Thymus (tissue), 11 donors: ENCODE data around the gene SYNGR4. TPM values are rescaled to one million over a fixed set of nuclear protein-coding genes. Genes with fewer than 3 reads are reported as not detected.

Experiments used
- DNase-seq, 9 donors: peaks; one replicate each; pipeline ENCODE4 v3.0.0-alpha.2; 2013; ENCODE audit warnings: low spot score in 9 of 9, low read depth in 6 of 9, missing footprints in 1 of 9
- H3K27ac ChIP-seq, 2 donors: one replicate each; pipeline ENCODE4 v1.5.1; 2013; ENCODE audit warnings: control low read depth in 1 of 2, low read depth in 1 of 2, low read length in 1 of 2, mild to moderate bottlenecking in 1 of 2, moderate library complexity in 1 of 2
- H3K27me3 ChIP-seq, 2 donors: one replicate each; pipeline ENCODE4 v1.5.1; 2013; ENCODE audit warnings: low read length in 1 of 2; ENCODE audit not compliant: control insufficient read depth in 2 of 2, insufficient read depth in 1 of 2
- H3K36me3 ChIP-seq, 2 donors: one replicate each; pipeline ENCODE4 v1.5.1; 2013; ENCODE audit warnings: low read length in 1 of 2, mild to moderate bottlenecking in 1 of 2, moderate library complexity in 1 of 2; ENCODE audit not compliant: control insufficient read depth in 2 of 2, insufficient read depth in 2 of 2
- H3K4me1 ChIP-seq, 2 donors: one replicate each; pipeline ENCODE4 v1.5.1; 2013; ENCODE audit warnings: low read length in 2 of 2; ENCODE audit not compliant: control insufficient read depth in 2 of 2, insufficient read depth in 2 of 2
- H3K4me3 ChIP-seq, 2 donors: one replicate each; pipeline ENCODE4 v1.5.1; 2013; ENCODE audit warnings: low read length in 2 of 2, control low read depth in 1 of 2, mild to moderate bottlenecking in 1 of 2
- H3K9me3 ChIP-seq, 2 donors: one replicate each; pipeline ENCODE4 v1.5.1; 2013; ENCODE audit warnings: low read length in 1 of 2, mild to moderate bottlenecking in 1 of 2; ENCODE audit not compliant: control insufficient read depth in 2 of 2, insufficient read depth in 1 of 2
- WGBS: extraction: QIAGEN DNeasy Blood & Tissue Kit; methylation state at CpG from one replicate; pipeline ENCODE4 v1.1.7; 2013; 5-methylcytosine and 5-hydroxymethylcytosine counted together
- polyA plus RNA-seq: library from polyadenylated mRNA; stranded (reverse); fragments of 200-250 nt; gene quantifications from one replicate; pipeline ENCODE4 v1.2.3, GENCODE V29; 2013
- total RNA-seq: library from RNA; stranded (reverse); fragments of 120-200 nt; gene quantifications from one replicate; pipeline ENCODE4 v1.2.4, GENCODE V29; 2013
- donor health status: healthy.

SYNGR4 gene
- total and polyA plus RNA-seq, 2 donors: 0.11 TPM; not detected in 1

GRCh38 chr19:48338802-48339503 is 25.2 kb upstream of the SYNGR4 start:
- WGBS: over 99% methylated on average over 14 of the region's 14 CpGs
- H3K36me3 ChIP-seq: peaks cover 3 to 28% of the 10 kb centered on the region in 2 donors
- no peak for DNase-seq

DNA sequence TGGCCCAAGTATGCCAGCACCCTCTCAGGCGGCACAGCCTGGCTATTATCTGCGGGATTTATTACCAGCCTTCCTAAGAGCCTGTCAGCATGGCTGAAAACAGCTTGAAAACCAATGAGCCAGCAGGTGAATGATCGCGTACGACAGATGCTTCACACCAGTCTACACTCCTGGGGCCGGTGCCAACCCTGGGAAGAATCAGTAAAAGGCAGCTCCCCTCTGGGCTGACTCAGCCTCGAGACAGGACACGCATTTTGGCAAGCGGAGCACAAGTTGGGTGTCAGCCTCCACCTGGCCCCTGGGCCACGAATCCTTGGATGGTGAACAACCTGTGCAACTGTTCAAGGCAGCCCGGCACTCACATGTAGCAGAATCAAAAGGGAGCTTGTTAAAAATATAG is 23.2 kb upstream of the SYNGR4 start:
- Histone ChIP-seq H3K27me3 (no peaks in the 10 kb centered on the region), H3K36me3 (peaks cover 3 to 35% of the 10 kb centered on the region in 2 donors), H3K27ac (no peak overlapping the region), H3K4me1 (no peaks in the 10 kb centered on the region), H3K4me3 (no peak overlapping the region), H3K9me3 (no peaks in the 10 kb centered on the region)
- no peak for DNase-seq
- 93% methylated on average over 11 of the region's 11 CpGs for WGBS

More at GRCh38 chr19:48338802-48339503, 25.2 kb upstream of the SYNGR4 start:
- no peaks in the 10 kb centered on the region for H3K9me3 ChIP-seq
- H3K4me1 ChIP-seq: peaks cover 4 to 8% of the 10 kb centered on the region in 2 donors
- H3K27ac ChIP-seq: no peak overlapping the region
- H3K27me3 ChIP-seq: no peaks in the 10 kb centered on the region
- no peak overlapping the region for H3K4me3 ChIP-seq

DNA sequence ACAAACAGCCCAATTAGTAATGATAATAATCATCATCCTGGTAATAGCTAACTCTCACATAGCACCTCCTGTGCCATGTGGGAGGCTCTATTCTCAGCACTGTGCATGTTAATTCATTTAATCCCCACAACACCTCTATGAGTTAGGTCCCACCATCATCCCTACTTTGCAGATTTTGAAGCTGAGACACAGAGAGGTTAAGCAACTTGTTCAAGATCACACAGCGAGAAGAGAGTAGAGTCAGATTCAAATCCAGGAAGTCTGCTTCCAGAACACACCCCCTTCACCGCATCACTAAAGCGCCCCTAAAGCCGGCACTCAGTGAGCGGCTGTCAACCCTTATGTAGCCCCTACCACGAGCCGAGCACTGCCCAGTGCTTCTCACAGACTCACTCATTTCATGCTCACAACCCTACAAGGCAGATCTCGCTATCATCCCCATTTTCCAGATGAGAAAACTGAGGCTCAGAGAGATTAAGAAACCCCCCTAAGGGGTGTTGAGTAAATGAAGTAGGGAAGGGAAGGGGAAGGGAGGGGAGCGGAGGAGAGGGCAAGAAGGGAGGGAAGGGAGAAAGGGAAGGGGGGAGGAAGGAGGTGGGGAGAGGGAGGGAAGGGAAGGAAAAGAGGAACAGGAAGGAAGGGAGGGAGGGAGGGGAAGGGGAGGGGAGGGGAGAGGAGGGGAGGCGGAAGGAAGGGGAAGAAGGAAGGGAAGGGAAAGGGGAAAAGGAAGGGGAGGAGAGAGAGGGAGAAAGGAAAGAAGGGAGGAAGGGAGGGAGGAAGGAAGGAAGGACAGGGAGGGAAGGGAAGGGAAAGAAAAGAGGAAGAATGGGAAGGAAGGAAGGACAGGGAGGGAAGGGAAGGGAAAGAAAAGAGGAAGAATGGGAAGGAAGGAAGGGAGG is 22.4 kb upstream of the SYNGR4 start:
- DNase-seq: no peak
- Histone ChIP-seq H3K4me1 (no peaks in the 10 kb centered on the region), H3K36me3 (peaks cover 3 to 35% of the 10 kb centered on the region in 2 donors), H3K27ac (no peak overlapping the region), H3K27me3 (no peaks in the 10 kb centered on the region), H3K4me3 (no peak overlapping the region), H3K9me3 (no peaks in the 10 kb centered on the region)
- 98% methylated on average over 10 of the region's 10 CpGs for WGBS

- Histone ChIP-seq H3K27me3 (no peaks in the 10 kb centered on the region), H3K36me3 (peaks cover 3 to 41% of the 10 kb centered on the region in 2 donors), H3K4me3 (no peak overlapping the region), H3K9me3 (no peaks in the 10 kb centered on the region), H3K27ac (no peak overlapping the region), H3K4me1 (no peaks in the 10 kb centered on the region)
- DNase-seq: no peak
- WGBS: 97% methylated on average over 20 of the region's 20 CpGs
Measured at GRCh38 chr19:48342414-48342738, 21.8 kb upstream of the SYNGR4 start.

DNA sequence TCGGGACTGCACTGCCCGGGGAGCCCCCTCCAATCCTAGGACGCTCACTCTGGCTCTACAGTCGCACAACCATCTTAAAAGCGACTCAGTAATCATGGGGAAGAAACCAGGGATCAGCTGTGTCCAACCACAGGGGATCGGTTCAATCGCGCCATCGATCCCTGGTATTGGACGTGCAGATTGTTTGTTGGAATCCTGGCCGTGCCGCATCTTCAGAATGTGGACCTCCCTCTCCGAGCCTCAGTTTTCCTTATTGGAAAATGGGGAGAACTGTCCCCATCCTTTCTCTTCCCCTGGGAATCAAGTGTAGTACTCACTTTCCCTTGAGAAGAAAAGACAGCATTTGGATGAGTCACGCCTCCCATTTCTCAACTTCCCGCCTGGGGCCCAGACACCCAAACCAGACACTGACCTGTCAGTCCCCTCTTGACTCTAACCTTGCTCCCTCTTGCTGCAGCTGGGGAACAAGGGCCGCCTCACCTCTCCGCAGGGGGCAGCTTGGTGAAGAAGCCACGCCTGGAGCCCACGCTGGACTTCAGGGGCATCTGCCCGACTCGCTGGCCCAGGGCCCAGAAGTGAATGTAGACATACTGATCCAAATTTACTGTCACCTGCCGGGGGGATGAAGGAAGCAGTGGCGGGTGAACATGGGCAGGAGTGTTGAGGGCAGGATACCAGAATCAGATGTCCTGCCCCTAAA is 21.2 kb upstream of the SYNGR4 start:
- WGBS: 98% methylated on average over 23 of the region's 23 CpGs
- no peaks in the 10 kb centered on the region for H3K27me3 ChIP-seq
- no peak overlapping the region for H3K4me3 ChIP-seq
- no peaks in the 10 kb centered on the region for H3K4me1 ChIP-seq
- DNase-seq: no peak
- no peaks in the 10 kb centered on the region for H3K9me3 ChIP-seq
- no peak overlapping the region for H3K27ac ChIP-seq
- peaks cover 3 to 46% of the 10 kb centered on the region in 2 donors for H3K36me3 ChIP-seq

DNA sequence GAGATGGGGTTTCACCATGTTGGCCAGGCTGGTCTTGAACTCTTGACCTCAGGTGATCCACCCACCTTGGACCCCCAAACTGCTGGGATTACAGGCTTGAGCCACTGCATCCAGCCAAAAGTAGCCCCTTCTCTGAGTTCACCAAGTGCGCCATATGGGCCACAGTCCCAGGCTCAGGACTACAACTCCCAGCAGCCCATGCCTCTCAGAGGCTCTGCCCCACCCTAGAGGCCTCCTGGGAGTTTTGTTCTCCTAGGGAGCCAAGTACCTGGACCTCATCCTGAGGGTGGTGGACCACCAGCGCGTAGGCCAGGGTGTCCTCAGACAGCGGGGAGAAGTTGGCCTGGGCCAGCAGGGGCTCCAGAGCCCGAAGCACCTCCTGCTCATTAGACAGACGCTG is 19.3 kb upstream of the SYNGR4 start:
- Histone ChIP-seq H3K4me1 (no peaks in the 10 kb centered on the region), H3K36me3 (peaks cover 3 to 43% of the 10 kb centered on the region in 2 donors), H3K27me3 (no peaks in the 10 kb centered on the region), H3K27ac (no peak overlapping the region), H3K9me3 (no peaks in the 10 kb centered on the region), H3K4me3 (no peak overlapping the region)
- DNase-seq: no peak
- WGBS: 98% methylated on average over 6 of the region's 6 CpGs

DNA sequence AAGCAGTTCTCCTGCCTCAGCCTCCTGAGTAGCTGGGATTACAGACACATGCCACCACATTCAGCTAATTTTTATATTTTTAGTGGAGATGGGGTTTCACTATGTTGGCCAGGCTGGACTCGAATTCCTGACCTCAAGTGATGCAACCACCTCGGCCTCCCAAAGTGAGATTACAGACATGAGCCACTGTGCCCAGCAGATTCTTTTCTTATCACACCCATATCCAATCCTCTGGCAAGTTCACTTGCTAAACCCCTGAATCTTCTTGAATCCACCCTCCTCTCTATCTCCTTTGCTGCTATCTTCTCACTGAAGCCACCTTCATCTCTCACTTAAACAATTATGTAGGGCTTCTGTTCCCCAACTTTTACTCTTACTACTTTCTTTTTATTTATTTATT is 18.0 kb upstream of the SYNGR4 start:
- H3K27me3 ChIP-seq: no peaks in the 10 kb centered on the region
- no peaks in the 10 kb centered on the region for H3K4me1 ChIP-seq
- no peaks in the 10 kb centered on the region for H3K9me3 ChIP-seq
- H3K36me3 ChIP-seq: peaks cover 3 to 38% of the 10 kb centered on the region in 2 donors
- H3K4me3 ChIP-seq: no peak overlapping the region
- no peak for DNase-seq
- 100% methylated on average over 2 of the region's 2 CpGs for WGBS
- H3K27ac ChIP-seq: no peak overlapping the region

- Histone ChIP-seq H3K4me3 (no peak overlapping the region), H3K4me1 (no peaks in the 10 kb centered on the region), H3K27ac (no peak overlapping the region), H3K36me3 (peaks cover 0 to 24% of the 10 kb centered on the region in 2 donors), H3K27me3 (no peaks in the 10 kb centered on the region), H3K9me3 (peaks cover 0 to 5% of the 10 kb centered on the region in 2 donors)
- WGBS: 95% methylated on average over 5 of the region's 5 CpGs
- DNase-seq: no peak
Measured at GRCh38 chr19:48348045-48348444, 16.1 kb upstream of the SYNGR4 start.

DNA sequence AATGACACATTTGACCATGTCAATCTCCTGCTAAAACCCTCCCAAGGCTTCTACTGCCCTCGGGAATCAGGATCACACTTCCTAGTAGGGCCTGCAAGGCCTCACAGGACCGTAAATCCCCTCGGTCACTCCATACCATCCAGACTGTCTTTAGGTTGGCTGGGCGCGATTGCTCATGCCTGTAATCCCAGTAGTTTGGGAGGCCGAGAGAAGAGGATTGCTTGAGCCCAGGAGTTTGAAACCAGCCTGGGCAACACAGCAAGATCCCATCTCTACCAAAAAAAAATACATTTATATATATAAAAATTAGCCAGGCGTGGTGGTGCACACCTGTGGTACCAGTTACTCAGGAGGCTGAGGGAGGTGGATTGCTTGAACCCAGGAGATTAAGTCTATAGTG is 15.4 kb upstream of the SYNGR4 start:
- no peak overlapping the region for H3K27ac ChIP-seq
- H3K4me1 ChIP-seq: no peaks in the 10 kb centered on the region
- 97% methylated on average over 7 of the region's 7 CpGs for WGBS
- H3K9me3 ChIP-seq: peaks cover 0 to 5% of the 10 kb centered on the region in 2 donors
- H3K36me3 ChIP-seq: peaks cover 0 to 23% of the 10 kb centered on the region in 2 donors
- DNase-seq: no peak
- no peaks in the 10 kb centered on the region for H3K27me3 ChIP-seq
- H3K4me3 ChIP-seq: no peak overlapping the region
